Stimulated activated CD4-positive, alpha-beta T cell treated with anti-CD3 and anti-CD28 coated beads, Interleukin-2, amount 100 ng/mL, for 48 hours (primary cell): ENCODE data around the gene MRPL23.

Source experiments
- DNase-seq, 2 donors: peaks; one replicate each; pipeline ENCODE4 v3.0.0-alpha.2; 2020

The MRPL23 gene

GRCh38 chr11:1998290-1998689 is 51.2 kb downstream of the MRPL23 start:
- no peak for DNase-seq

- DNase-seq: no peak
These were observed 51.7 kb downstream of the MRPL23 start for GRCh38 chr11:1998861-1999260.

- DNase-seq: no peak
These were observed 55.1 kb downstream of the MRPL23 start for GRCh38 chr11:2002042-2002776.

GRCh38 chr11:2002807-2003206 is 55.7 kb downstream of the MRPL23 start:
- no peak for DNase-seq

GRCh38 chr11:2004466-2004865 is 57.3 kb downstream of the MRPL23 start:
- no peak for DNase-seq
